T-helper 17 cell (primary cell): ENCODE results near the gene IMMP2L. TPM values are rescaled to one million over a fixed set of nuclear protein-coding genes. Genes with fewer than 3 reads are reported as not detected.

Experiments
- ATAC-seq: fragments of 150-1000 bp; cut with Tn5 transposase; 2 replicates; pipeline ENCODE4 v1.10.0; 2021; ENCODE audit warnings: mild to moderate bottlenecking, moderate library complexity
- DNase-seq, 3 donors: peaks; one replicate each; pipeline versions ENCODE4 v3.0.0 to v3.0.0-alpha.2; 2020 to 2021
- H3K9me3 ChIP-seq: one replicate; pipeline ENCODE4 v1.7.0; 2013; ENCODE audit warnings: low read length, mild to moderate bottlenecking; ENCODE audit not compliant: control insufficient read depth, poor library complexity, severe bottlenecking
- H3K27ac Mint-ChIP-seq: one replicate; pipeline ENCODE4 v1.8.0; 2022; ENCODE audit warnings: mild to moderate bottlenecking, moderate library complexity, mixed read lengths
- H3K27me3 Mint-ChIP-seq: one replicate; pipeline ENCODE4 v1.8.0; 2022; ENCODE audit warnings: mixed read lengths
- H3K36me3 Mint-ChIP-seq: one replicate; pipeline ENCODE4 v1.8.0; 2022; ENCODE audit warnings: low read depth, mixed read lengths
- H3K4me1 Mint-ChIP-seq: one replicate; pipeline ENCODE4 v1.8.0; 2022; ENCODE audit warnings: mild to moderate bottlenecking, mixed read lengths
- H3K4me3 Mint-ChIP-seq: one replicate; pipeline ENCODE4 v1.8.0; 2022; ENCODE audit warnings: mild to moderate bottlenecking, moderate library complexity, mixed read lengths
- total RNA-seq, 4 donors: library from RNA in 2 of 4; stranded (reverse) in 2 of 4; gene quantifications; one replicate each; pipeline ENCODE4 v1.2.3 and lab custom pipeline; 2022 to 2026

IMMP2L gene
- total RNA-seq, 2 donors from 2014 or later: 17.9 to 19.9 TPM

DNA sequence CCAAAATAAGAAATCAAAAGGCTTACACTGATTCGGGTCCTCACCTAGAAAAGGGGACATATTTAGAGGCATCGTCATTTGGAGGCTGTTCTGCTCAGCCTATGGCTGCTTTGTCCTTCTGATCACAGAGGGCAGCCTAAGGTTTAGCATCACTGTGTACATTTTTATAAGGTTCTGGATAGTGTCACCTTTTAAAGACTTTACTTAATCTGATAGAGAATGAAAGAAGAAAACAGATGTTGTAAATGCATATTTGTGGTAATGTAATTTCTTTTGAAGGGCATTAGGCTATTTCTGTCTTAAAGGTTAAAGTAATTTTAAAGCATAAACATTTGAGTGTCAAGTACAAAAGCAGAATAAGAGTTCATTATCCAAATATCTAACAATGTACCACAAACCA, 916.7 kb downstream of the IMMP2L start:
- no peaks in the 10 kb centered on the region for H3K9me3 ChIP-seq
- H3K4me1 Mint-ChIP-seq: no peaks in the 10 kb centered on the region
- no peaks in the 10 kb centered on the region for H3K27me3 Mint-ChIP-seq
- no peak for DNase-seq
- ATAC-seq: no peak
- no peaks in the 10 kb centered on the region for H3K36me3 Mint-ChIP-seq
- H3K4me3 Mint-ChIP-seq: no peak overlapping the region
- no peak overlapping the region for H3K27ac Mint-ChIP-seq

DNA sequence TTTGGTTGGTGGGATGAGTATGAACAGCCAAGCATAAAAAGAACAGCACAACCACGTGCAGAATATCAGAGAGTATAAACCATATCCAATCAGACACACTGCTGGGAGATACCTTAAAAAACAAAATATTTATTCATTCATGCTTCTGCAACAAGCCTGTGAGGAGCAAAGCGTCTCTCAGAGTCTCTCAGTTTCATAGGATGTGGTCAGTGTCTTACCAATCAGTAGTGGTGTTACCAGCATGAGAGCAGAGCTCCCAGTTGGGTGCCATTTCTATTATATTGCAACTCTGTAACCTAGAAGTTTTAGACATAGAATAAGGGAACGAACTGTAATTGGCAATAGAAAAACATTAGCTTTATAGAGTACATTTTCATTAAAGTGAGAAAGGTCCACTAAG, 917.2 kb downstream of the IMMP2L start:
- Mint-ChIP-seq H3K4me3 (no peak overlapping the region), H3K27ac (no peak overlapping the region), H3K27me3 (no peaks in the 10 kb centered on the region), H3K4me1 (no peaks in the 10 kb centered on the region), H3K36me3 (no peaks in the 10 kb centered on the region)
- no peaks in the 10 kb centered on the region for H3K9me3 ChIP-seq
- no peak for ATAC-seq
- no peak for DNase-seq

DNA sequence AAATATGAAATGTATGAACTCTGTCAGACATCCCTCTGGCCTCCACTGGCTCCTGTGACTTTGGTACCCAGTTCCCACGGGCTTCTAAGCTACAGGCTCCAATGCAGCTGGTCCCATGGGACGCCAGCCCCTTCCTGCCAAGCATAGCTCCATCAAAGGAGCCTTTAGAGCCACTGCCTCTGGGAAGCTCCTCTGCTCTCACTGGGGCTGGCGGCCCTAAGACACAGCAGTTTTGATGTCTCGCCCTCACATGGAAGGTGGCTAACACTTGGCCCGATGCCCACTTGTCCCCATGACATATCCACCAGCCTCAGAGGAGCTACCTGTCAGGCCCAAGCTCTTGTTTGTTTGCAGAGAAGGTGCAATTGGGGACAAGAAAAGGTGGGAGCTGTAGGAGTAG, 925.0 kb downstream of the IMMP2L start:
- DNase-seq (no peak), ATAC-seq (no peak)
- Mint-ChIP-seq H3K4me1 (no peaks in the 10 kb centered on the region), H3K4me3 (no peak overlapping the region), H3K27ac (no peak overlapping the region), H3K27me3 (peaks cover 12% of the 10 kb centered on the region), H3K36me3 (no peaks in the 10 kb centered on the region)
- H3K9me3 ChIP-seq: no peaks in the 10 kb centered on the region

DNA sequence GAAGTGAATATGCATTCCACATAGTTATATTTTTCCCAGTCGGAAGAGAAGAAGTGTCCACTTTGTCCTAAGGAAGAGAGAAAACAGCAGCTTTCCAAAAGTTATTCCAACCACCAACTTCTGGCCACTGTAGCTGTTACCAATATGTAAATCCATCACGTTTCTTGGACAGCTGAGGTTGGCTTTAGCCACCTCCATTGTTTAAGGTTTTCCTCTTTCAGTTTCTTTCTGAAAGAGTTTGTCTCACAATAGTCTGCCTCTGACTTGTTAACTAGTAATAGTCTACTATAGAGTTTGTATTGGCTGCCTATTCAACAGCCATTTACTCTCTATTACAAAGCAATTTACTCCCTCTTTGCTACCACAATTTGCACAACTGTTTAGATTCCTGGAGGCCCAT, 929.0 kb downstream of the IMMP2L start:
- DNase-seq (no peak), ATAC-seq (no peak)
- H3K9me3 ChIP-seq: no peaks in the 10 kb centered on the region
- Mint-ChIP-seq H3K4me1 (no peaks in the 10 kb centered on the region), H3K36me3 (no peaks in the 10 kb centered on the region), H3K27ac (no peak overlapping the region), H3K27me3 (peaks cover 5% of the 10 kb centered on the region), H3K4me3 (no peak overlapping the region)

DNA sequence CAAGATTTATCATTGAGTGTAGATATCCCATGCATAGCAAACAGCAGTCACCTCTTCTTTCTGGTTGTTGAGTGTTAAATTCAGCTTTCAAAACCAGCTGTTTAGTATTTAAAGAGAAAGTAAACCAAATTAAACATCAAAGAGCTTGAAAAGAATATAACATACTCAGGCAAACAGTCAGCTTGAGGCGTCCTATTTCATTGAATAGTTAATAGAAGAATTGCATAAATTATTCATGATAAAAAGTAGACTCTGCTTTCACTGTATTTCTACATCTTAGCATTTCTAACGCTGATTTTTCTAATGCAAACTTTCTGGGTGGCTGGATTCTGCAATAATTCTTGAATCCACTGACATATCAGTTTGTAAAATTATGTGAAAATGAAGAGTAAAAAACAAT, 935.9 kb downstream of the IMMP2L start:
- Mint-ChIP-seq H3K4me3 (no peak overlapping the region), H3K36me3 (no peaks in the 10 kb centered on the region), H3K27me3 (no peaks in the 10 kb centered on the region), H3K27ac (no peak overlapping the region), H3K4me1 (no peaks in the 10 kb centered on the region)
- no peaks in the 10 kb centered on the region for H3K9me3 ChIP-seq
- DNase-seq (no peak), ATAC-seq (no peak)

DNA sequence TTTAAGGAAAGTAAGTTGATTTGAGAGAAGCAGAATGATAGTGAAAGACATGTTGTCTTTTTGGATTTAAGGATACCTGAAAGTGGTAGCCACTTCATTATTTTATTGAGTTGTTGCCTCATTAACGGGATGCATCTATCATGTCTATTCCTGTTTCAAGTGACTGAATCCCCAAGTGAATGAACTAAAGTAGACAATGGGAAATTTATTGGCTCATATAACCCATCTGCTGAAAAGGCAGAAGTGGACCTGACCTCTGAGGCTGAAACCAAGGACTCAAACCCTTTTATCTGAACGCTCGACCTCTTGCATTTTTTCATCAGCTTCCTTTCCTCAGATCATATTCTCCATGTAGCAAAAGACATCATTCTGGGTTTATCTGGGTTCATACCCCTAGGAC, 937.0 kb downstream of the IMMP2L start:
- Mint-ChIP-seq H3K27me3 (no peaks in the 10 kb centered on the region), H3K4me1 (no peaks in the 10 kb centered on the region), H3K36me3 (no peaks in the 10 kb centered on the region), H3K4me3 (no peak overlapping the region), H3K27ac (no peak overlapping the region)
- ATAC-seq (no peak), DNase-seq (no peak)
- no peaks in the 10 kb centered on the region for H3K9me3 ChIP-seq

DNA sequence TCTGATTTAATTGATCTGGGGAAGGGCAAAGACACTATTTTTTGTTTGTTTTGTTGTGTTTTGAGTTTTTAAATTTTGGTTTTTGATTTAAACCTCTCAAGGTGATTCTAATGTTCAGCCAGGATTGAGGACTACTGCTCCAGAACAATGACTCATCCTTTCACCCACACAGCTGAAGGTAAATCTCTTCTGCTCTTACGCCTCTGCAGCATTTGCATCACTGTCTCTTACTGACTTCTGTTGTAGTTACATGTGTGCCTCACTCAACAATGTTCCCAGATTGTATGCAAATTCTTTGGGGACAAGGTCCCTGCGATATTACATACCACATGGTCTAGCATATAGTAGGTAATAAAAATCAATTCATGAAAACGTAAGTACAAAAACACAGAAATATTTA, 938.9 kb downstream of the IMMP2L start:
- Mint-ChIP-seq H3K27ac (no peak overlapping the region), H3K4me1 (no peaks in the 10 kb centered on the region), H3K4me3 (no peak overlapping the region), H3K27me3 (no peaks in the 10 kb centered on the region), H3K36me3 (no peaks in the 10 kb centered on the region)
- DNase-seq (no peak), ATAC-seq (no peak)
- no peaks in the 10 kb centered on the region for H3K9me3 ChIP-seq

DNA sequence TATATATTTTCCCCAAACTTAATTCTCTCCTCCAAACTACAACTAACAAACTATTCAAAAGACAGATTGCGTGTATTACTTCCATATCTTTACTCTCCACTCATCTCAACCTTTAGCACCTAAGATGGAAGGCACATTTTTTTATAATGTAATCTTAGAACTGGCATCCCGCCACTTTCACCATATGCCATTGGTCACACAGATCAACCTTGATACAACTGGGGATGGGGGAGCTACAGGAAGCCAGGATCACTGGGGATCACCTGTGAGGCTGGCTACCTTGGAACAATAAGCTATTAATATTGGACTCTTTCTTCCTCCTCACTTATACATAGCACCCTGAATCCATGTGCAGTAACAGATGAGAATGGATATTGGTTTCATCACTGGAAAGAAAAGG, 941.0 kb downstream of the IMMP2L start:
- Mint-ChIP-seq H3K4me1 (no peaks in the 10 kb centered on the region), H3K27me3 (no peaks in the 10 kb centered on the region), H3K27ac (no peak overlapping the region), H3K36me3 (no peaks in the 10 kb centered on the region), H3K4me3 (no peak overlapping the region)
- no peak for ATAC-seq
- DNase-seq: no peak
- H3K9me3 ChIP-seq: no peaks in the 10 kb centered on the region

DNA sequence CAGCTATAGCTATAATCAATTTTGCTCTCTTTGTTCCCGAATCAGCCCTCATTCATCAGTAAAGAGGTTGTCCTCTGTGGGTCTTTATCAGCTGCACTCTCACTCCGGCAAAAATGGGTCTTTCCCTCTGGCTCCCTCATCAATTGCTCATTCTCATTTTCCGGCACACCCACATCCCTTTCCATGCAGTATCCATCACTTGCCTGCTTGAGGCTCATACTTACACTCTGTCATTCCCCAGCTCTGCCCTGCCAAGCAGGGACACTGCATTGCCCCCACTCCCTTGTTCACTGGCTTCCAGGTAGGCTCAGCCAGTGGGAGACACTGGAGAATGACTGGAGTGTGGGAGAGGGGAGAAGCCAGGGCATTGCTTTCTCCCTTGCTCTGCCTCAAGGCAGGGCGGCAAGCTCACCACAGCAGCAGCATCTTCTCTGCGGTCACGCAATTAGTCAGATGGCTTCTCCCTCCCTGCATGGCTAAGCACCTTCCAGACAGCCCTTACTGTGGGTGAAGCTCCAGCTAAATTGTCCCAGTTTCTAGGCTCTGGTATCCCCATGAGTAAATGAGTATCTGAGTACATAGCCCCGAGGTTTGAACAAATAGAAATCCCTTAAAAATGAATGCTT, 942.1 kb downstream of the IMMP2L start:
- no peak for ATAC-seq
- no peak for DNase-seq
- H3K4me3 Mint-ChIP-seq: no peak overlapping the region
- no peaks in the 10 kb centered on the region for H3K36me3 Mint-ChIP-seq
- no peaks in the 10 kb centered on the region for H3K4me1 Mint-ChIP-seq
- H3K27ac Mint-ChIP-seq: no peak overlapping the region
- no peaks in the 10 kb centered on the region for H3K27me3 Mint-ChIP-seq
- no peaks in the 10 kb centered on the region for H3K9me3 ChIP-seq
